Right forelimb (tissue), 1 donor: ENCODE data around the gene PRKAR2B.

ENCODE experiments used
- DNase-seq: peaks from one replicate; pipeline ENCODE4 v3.0.0-alpha.2; 2018

PRKAR2B gene

DNA sequence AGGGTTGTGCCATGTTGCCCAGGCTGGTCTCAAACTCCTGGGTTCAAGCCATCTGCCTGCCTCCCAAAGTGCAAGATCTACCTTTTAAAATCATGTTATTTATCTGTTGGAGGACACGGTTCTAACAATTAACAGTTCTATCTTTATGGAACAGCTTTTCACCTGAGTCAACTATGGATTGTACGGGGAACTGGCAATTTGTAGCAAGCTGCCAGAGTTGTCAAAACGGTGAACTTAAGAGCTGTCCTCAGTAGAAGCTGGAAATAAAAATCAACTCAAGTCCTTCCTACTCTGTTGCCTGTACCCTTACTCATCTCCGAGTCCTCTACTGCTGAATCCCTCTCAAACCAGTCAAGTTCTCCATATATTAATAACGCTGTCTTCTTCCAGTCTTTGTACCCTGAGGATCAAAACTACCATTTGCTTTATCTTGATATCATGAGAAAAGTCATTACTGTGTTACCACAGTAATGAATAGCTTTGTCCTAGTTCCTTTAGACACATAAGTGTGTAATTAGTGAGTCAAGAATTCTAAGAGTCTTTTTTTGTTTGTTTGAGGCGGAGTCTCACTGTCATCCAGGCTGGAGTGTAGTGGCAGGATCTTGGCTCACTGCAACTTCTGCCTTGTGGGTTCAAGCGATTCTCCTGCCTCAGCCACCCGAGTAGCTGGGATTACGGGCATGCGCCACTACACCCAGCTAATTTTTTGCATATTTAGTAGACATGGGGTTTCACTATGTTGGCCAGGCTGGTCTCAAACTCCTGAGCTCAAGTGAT, 152.5 kb downstream of the PRKAR2B start:
- no peak for DNase-seq

DNA sequence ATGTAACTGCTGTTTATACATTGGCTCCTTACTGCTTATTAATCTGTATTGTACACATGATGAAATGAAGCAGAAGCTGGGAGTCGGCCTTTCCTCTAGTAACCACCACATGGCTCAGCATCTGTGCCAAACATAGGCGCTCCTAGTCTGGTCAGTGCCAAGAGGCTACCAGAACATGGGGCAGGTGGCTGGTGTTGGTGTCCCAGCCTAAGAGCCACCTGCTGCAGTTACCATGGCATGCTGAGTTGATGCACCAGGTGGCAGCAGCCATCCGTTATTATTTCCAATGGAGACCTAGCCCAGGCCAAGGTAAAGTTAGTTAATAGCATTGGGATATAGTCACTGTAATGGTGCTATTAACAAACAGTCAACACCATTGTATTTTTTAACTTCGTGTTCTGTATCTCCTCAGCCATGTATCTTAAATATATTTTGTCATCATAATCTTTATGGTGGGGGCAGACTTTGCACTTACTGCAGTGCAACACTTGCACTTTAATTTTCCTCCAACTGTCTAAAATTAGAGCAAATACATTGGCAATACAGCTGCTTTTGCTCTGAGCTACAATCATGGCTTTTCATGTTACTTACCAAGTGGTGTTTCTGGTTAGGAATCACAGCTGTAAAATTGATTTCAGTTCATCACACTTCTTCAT, 157.4 kb downstream of the PRKAR2B start:
- DNase-seq = no peak

- DNase-seq = no peak
Observed at GRCh38 chr7:107203607-107204006, 159.1 kb downstream of the PRKAR2B start.

GRCh38 chr7:107206136-107206535, 161.6 kb downstream of the PRKAR2B start:
- DNase-seq = no peak

DNA sequence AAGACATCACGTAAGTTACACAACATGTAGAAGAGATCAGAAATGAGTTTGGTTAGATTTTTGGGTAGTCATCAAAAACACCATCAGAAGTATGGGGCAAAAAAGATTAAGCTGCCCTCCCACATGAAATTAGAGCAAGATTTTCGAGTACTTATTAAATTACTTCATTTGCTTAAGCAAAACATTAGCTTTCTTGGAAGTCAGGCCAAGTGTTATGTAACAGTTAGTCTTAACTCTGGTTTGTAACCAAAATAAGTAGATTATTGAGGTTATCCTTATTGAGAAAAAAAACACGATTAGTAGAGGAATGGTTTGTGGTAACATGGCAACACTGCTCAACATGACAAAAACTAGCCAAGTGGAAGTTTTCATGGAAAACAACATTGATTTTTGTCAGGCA, 162.2 kb downstream of the PRKAR2B start:
- no peak for DNase-seq

- no peak for DNase-seq
Observed at GRCh38 chr7:107207459-107207858, 163.0 kb downstream of the PRKAR2B start.

DNA sequence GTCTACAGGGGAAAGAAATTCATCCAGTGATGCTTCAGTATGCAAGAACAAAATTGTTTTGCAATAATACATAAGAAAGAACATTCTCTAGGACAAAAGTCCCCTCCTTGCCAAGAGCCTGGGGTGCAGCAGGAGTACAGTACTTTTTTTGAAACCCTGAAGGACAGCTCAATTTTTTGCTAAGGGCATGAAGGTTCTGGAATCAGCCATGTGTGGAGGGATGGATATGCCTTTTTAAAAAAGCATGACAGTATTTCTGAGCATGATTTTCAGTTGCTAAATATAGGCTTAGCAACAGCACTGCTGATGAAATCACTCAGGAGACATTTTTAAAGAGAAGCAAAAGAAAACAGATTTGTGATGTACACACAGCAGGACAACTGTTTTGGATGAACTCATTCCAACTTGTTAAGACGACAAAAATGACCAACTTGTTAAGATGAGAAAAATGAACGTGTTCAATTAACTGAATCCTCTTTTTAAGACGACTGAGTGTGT, 163.6 kb downstream of the PRKAR2B start:
- DNase-seq = no peak

- no peak for DNase-seq
Observed at GRCh38 chr7:107208563-107208962, 164.1 kb downstream of the PRKAR2B start.

GRCh38 chr7:107209565-107209964, 165.1 kb downstream of the PRKAR2B start:
- DNase-seq = no peak

GRCh38 chr7:107210400-107210799, 165.9 kb downstream of the PRKAR2B start:
- DNase-seq = no peak
